MM.1S (cell line): ENCODE data around the gene GTF2F2.

Source experiments
- EZH2 ChIP-seq: fragments of 300-600 bp; sonication (generic); optimal IDR thresholded peaks from 2 replicates; pipeline ENCODE3; 2017; ENCODE audit warnings: low read depth, mild to moderate bottlenecking, antibody characterized with exemption, low read length, mixed read lengths
- EZH2phosphoT487 ChIP-seq: fragments of 300-600 bp; sonication (generic); IDR thresholded peaks from 2 replicates; pipeline ENCODE4 v1.6.1; 2018; ENCODE audit warnings: antibody characterized with exemption, low read length
- TF ChIP-seq, protein P1 (sequence below): fragments of 300-600 bp; sonication (generic); IDR thresholded peaks from 2 replicates; pipeline ENCODE4 v1.5.1; 2016; ENCODE audit warnings: antibody characterized with exemption, low read length, mixed read lengths

- TF ChIP-seq, protein P1, sequence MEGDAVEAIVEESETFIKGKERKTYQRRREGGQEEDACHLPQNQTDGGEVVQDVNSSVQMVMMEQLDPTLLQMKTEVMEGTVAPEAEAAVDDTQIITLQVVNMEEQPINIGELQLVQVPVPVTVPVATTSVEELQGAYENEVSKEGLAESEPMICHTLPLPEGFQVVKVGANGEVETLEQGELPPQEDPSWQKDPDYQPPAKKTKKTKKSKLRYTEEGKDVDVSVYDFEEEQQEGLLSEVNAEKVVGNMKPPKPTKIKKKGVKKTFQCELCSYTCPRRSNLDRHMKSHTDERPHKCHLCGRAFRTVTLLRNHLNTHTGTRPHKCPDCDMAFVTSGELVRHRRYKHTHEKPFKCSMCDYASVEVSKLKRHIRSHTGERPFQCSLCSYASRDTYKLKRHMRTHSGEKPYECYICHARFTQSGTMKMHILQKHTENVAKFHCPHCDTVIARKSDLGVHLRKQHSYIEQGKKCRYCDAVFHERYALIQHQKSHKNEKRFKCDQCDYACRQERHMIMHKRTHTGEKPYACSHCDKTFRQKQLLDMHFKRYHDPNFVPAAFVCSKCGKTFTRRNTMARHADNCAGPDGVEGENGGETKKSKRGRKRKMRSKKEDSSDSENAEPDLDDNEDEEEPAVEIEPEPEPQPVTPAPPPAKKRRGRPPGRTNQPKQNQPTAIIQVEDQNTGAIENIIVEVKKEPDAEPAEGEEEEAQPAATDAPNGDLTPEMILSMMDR = no peak
- TF ChIP-seq EZH2 (no peak), EZH2phosphoT487 (no peak)
Observed at GRCh38 chr13:45113233-45114224, 6.8 kb upstream of the GTF2F2 start.
